Astrocyte (in vitro differentiated cells and primary cell): ENCODE measurements around the gene BANF2.

Experiments
- EZH2 ChIP-seq: IDR thresholded peaks from 2 replicates; pipeline ENCODE4 v1.6.1; 2012; ENCODE audit warnings: mild to moderate bottlenecking, low read length, inconsistent platforms; ENCODE audit not compliant: insufficient read depth
- TF ChIP-seq, protein P1 (sequence below): IDR thresholded peaks from 2 replicates; pipeline ENCODE4 v1.5.1; 2011; ENCODE audit warnings: low read depth, mild to moderate bottlenecking, inconsistent platforms, low read length, moderate library complexity; ENCODE audit not compliant: insufficient read depth

- TF ChIP-seq EZH2: no peak
- TF ChIP-seq, protein P1, sequence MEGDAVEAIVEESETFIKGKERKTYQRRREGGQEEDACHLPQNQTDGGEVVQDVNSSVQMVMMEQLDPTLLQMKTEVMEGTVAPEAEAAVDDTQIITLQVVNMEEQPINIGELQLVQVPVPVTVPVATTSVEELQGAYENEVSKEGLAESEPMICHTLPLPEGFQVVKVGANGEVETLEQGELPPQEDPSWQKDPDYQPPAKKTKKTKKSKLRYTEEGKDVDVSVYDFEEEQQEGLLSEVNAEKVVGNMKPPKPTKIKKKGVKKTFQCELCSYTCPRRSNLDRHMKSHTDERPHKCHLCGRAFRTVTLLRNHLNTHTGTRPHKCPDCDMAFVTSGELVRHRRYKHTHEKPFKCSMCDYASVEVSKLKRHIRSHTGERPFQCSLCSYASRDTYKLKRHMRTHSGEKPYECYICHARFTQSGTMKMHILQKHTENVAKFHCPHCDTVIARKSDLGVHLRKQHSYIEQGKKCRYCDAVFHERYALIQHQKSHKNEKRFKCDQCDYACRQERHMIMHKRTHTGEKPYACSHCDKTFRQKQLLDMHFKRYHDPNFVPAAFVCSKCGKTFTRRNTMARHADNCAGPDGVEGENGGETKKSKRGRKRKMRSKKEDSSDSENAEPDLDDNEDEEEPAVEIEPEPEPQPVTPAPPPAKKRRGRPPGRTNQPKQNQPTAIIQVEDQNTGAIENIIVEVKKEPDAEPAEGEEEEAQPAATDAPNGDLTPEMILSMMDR: no peak
Measured at GRCh38 chr20:17776551-17776950, 76.8 kb downstream of the BANF2 start.
